Neural progenitor cell (in vitro differentiated cells): ENCODE results near the gene PIP5KL1. TPM values are rescaled to one million over a fixed set of nuclear protein-coding genes. Genes with fewer than 3 reads are reported as not detected.

Experiments used
- DNase-seq: peaks from one replicate; pipeline ENCODE4 v3.0.0-alpha.2; 2016; ENCODE audit warnings: low spot score
- H2AFZ ChIP-seq: fragments of 200-600 bp; sonication (generic); replicated peaks from 2 replicates; pipeline ENCODE4 v1.6.1; 2016; ENCODE audit warnings: antibody characterized with exemption
- H3F3A ChIP-seq: fragments of 200-600 bp; sonication (generic); 2 replicates; pipeline ENCODE4 v1.6.1; 2016; ENCODE audit warnings: antibody characterized with exemption, low read depth
- H3K27ac ChIP-seq: fragments of 200-600 bp; sonication (generic); 2 replicates; pipeline ENCODE4 v1.5.1; 2016; ENCODE audit warnings: mild to moderate bottlenecking
- H3K27me3 ChIP-seq: fragments of 200-600 bp; sonication (generic); 2 replicates; pipeline ENCODE4 v1.6.1; 2016; ENCODE audit warnings: mild to moderate bottlenecking, moderate library complexity
- H3K36me3 ChIP-seq: fragments of 200-600 bp; sonication (generic); 2 replicates; pipeline ENCODE4 v1.5.1; 2016
- H3K4me1 ChIP-seq: fragments of 200-600 bp; sonication (generic); 2 replicates; pipeline ENCODE4 v1.6.1; 2016; ENCODE audit warnings: mixed run types
- H3K4me2 ChIP-seq: fragments of 200-600 bp; sonication (generic); 2 replicates; pipeline ENCODE4 v1.6.1; 2016
- H3K4me3 ChIP-seq: fragments of 200-600 bp; sonication (generic); 2 replicates; pipeline ENCODE4 v1.5.1; 2016
- H3K79me2 ChIP-seq: fragments of 200-600 bp; sonication (generic); 2 replicates; pipeline ENCODE4 v1.6.1; 2016; ENCODE audit warnings: low read depth
- H3K9ac ChIP-seq: fragments of 200-600 bp; sonication (generic); 2 replicates; pipeline ENCODE4 v1.6.1; 2016
- H3K9me3 ChIP-seq: fragments of 200-600 bp; sonication (generic); 2 replicates; pipeline ENCODE4 v1.5.1; 2016; ENCODE audit warnings: low read depth
- H4K20me1 ChIP-seq: fragments of 200-600 bp; sonication (generic); 2 replicates; pipeline ENCODE4 v1.6.1; 2016; ENCODE audit warnings: low read depth
- H3K27ac Mint-ChIP-seq: 3 replicates; pipeline ENCODE4 v1.8.0; 2021; ENCODE audit warnings: mixed read lengths
- H3K27me3 Mint-ChIP-seq: 2 replicates; pipeline ENCODE4 v1.8.0; 2022; ENCODE audit warnings: low read depth, mild to moderate bottlenecking, inconsistent platforms, moderate library complexity, mixed read lengths; ENCODE audit not compliant: insufficient read depth
- H3K36me3 Mint-ChIP-seq: 3 replicates; pipeline ENCODE4 v1.8.0; 2021; ENCODE audit warnings: mixed read lengths
- H3K4me1 Mint-ChIP-seq: 3 replicates; pipeline ENCODE4 v1.8.0; 2021; ENCODE audit warnings: mixed read lengths
- H3K4me3 Mint-ChIP-seq: 3 replicates; pipeline ENCODE4 v1.8.0; 2021; ENCODE audit warnings: mild to moderate bottlenecking, moderate library complexity, mixed read lengths
- H3K9me3 Mint-ChIP-seq: 3 replicates; pipeline ENCODE4 v1.8.0; 2020; ENCODE audit warnings: mixed read lengths
- CTCF ChIP-seq: fragments of 200-600 bp; sonication (generic); IDR thresholded peaks from 2 replicates; pipeline ENCODE4 v1.5.1; 2017; ENCODE audit warnings: antibody characterized with exemption, mild to moderate bottlenecking
- EZH2 ChIP-seq: fragments of 200-600 bp; sonication (generic); IDR thresholded peaks from 2 replicates; pipeline ENCODE4 v1.6.1; 2017; ENCODE audit warnings: antibody characterized with exemption, mild to moderate bottlenecking, moderate library complexity
- EZH2phosphoT487 ChIP-seq: fragments of 200-600 bp; sonication (generic); IDR thresholded peaks from 2 replicates; pipeline ENCODE4 v1.6.1; 2017; ENCODE audit warnings: antibody characterized with exemption
- total RNA-seq: library from RNA; depleted of rRNA; stranded (reverse); fragments of >200 nt; gene quantifications from 2 replicates; pipeline ENCODE4 v1.2.3, GENCODE V29; 2015; ENCODE audit warnings: low replicate concordance

PIP5KL1 gene
- total RNA-seq, 1 donor from 2014 or later: 1.4 TPM

GRCh38 chr9:127937388-127938297, 7.1 kb upstream of the PIP5KL1 start, which contains the start of gene DPM2:
DPM2 (minus strand) TSS chr9:127937854; CDS start chr9:127937820, 34 bp downstream.
- H3F3A ChIP-seq: peaks cover 12% of the 10 kb centered on the region
- Mint-ChIP-seq H3K4me1 (peaks cover 34% of the 10 kb centered on the region), H3K27me3 (peaks cover 10% of the 10 kb centered on the region), H3K4me3 (peak within 1 kb of the TSS; percentile 97), H3K27ac (peak within 1 kb of the TSS; percentile 87), H3K36me3 (peaks cover 7% of the 10 kb centered on the region), H3K9me3 (no peaks in the 10 kb centered on the region)
- no peak for TF ChIP-seq CTCF
- no peak for TF ChIP-seq EZH2
- TF ChIP-seq EZH2phosphoT487: no peak
- H3K27me3 ChIP-seq: no peaks in the 10 kb centered on the region
- no peak within 1 kb of the TSS for H3K27ac ChIP-seq
- peaks cover 16% of the 10 kb centered on the region for H3K79me2 ChIP-seq
- H4K20me1 ChIP-seq: peaks cover 20% of the 10 kb centered on the region
- no peaks in the 10 kb centered on the region for H3K36me3 ChIP-seq
- H3K9me3 ChIP-seq: no peaks in the 10 kb centered on the region
- peak; percentile 92 for DNase-seq
- H3K9ac ChIP-seq: peak within 1 kb of the TSS; percentile 80
- H3K4me3 ChIP-seq: peak within 1 kb of the TSS; percentile 94
- peak within 1 kb of the TSS; percentile 70 for H2AFZ ChIP-seq
- peak within 1 kb of the TSS; percentile 99 for H3K4me2 ChIP-seq
- peaks cover 11% of the 10 kb centered on the region for H3K4me1 ChIP-seq

- Histone ChIP-seq H4K20me1 (peaks cover 15% of the 10 kb centered on the region), H3K27me3 (no peaks in the 10 kb centered on the region), H3K27ac (no peak overlapping the region), H3K4me3 (peak overlapping the region; percentile 94), H3K79me2 (peaks cover 16% of the 10 kb centered on the region), H3K36me3 (no peaks in the 10 kb centered on the region), H3F3A (peaks cover 12% of the 10 kb centered on the region), H3K9me3 (no peaks in the 10 kb centered on the region), H2AFZ (no peak overlapping the region), H3K9ac (peak overlapping the region; percentile 80), H3K4me1 (peaks cover 11% of the 10 kb centered on the region), H3K4me2 (peak overlapping the region; percentile 99)
- no peaks in the 10 kb centered on the region for H3K9me3 Mint-ChIP-seq
- TF ChIP-seq EZH2phosphoT487 (no peak), CTCF (no peak), EZH2 (no peak)
- DNase-seq: no peak
- H3K27ac Mint-ChIP-seq: peak overlapping the region; percentile 35
- H3K36me3 Mint-ChIP-seq: peaks cover 7% of the 10 kb centered on the region
- H3K4me1 Mint-ChIP-seq: peaks cover 34% of the 10 kb centered on the region
- peak overlapping the region; percentile 97 for H3K4me3 Mint-ChIP-seq
- peaks cover 10% of the 10 kb centered on the region for H3K27me3 Mint-ChIP-seq
Measured at GRCh38 chr9:127937056-127937387, 6.4 kb upstream of the PIP5KL1 start.

- no peak for TF ChIP-seq EZH2
- TF ChIP-seq EZH2phosphoT487: no peak
- TF ChIP-seq CTCF: no peak
- Histone ChIP-seq H2AFZ (no peak overlapping the region), H3K79me2 (peaks cover 16% of the 10 kb centered on the region), H3K4me1 (peaks cover 11% of the 10 kb centered on the region), H3F3A (peaks cover 18% of the 10 kb centered on the region), H3K4me3 (peak overlapping the region; percentile 94), H3K4me2 (peak overlapping the region; percentile 99), H4K20me1 (peaks cover 15% of the 10 kb centered on the region), H3K27ac (no peak overlapping the region), H3K27me3 (no peaks in the 10 kb centered on the region), H3K9ac (peak overlapping the region; percentile 80), H3K36me3 (no peaks in the 10 kb centered on the region), H3K9me3 (no peaks in the 10 kb centered on the region)
- DNase-seq: no peak
- H3K4me3 Mint-ChIP-seq: peak overlapping the region; percentile 97
- H3K4me1 Mint-ChIP-seq: peaks cover 34% of the 10 kb centered on the region
- H3K27ac Mint-ChIP-seq: peak overlapping the region; percentile 44
- H3K36me3 Mint-ChIP-seq: peaks cover 7% of the 10 kb centered on the region
- no peaks in the 10 kb centered on the region for H3K9me3 Mint-ChIP-seq
- H3K27me3 Mint-ChIP-seq: peaks cover 10% of the 10 kb centered on the region
Measured at GRCh38 chr9:127936347-127936852, 5.8 kb upstream of the PIP5KL1 start.
